Measurements from ENCODE around the gene CUL1.

CUL1 gene

GRCh38 chr7:148698397-148699023 is at the start of gene CUL1:
Gene CUL1 (plus strand): TSS chr7:148698903. CDS start chr7:148730123, 31,220 bp downstream.
- ChIA-PET CTCF (interaction anchor here (0.7 kb wide), 1 partner anchor 140 kb away, joined by 3 read pairs; no protein-coding TSS in a partner anchor), POLR2A (interaction anchor here (0.6 to 3.9 kb wide), 15 partner anchors 9 to 285 kb away, joined by 3 to 32 read pairs (median 5); no protein-coding TSS in a partner anchor)
- peak; percentile 95 for TF ChIP-seq L3MBTL2 (conservative IDR thresholded peaks at IDR 0.05)
- no peak for TF ChIP-seq FOXA1 (IDR thresholded peaks at IDR 0.05)
- TF ChIP-seq ARNT (IDR thresholded peaks at IDR 0.05): 0 out of 2 replicates have a peak, but pooled peaks have one; percentile 58
- TF ChIP-seq LEF1 (IDR thresholded peaks at IDR 0.05; ENCODE audit: borderline replicate concordance): peak; percentile 93
- TF ChIP-seq FOXM1 (IDR thresholded peaks at IDR 0.05; ENCODE audit: borderline replicate concordance): peak; percentile 70
- peak; percentile 83 for DNase-seq (ENCODE audit: extremely low spot score)

- CTCF ChIA-PET: no interaction called here
- POLR2A ChIA-PET: no interaction called here
- TF ChIP-seq CTBP1 (IDR thresholded peaks at IDR 0.05; ENCODE audit: borderline replicate concordance): no peak
- TF ChIP-seq ZNF384 (IDR thresholded peaks at IDR 0.05): no peak
- no peak for TF ChIP-seq LEF1 (IDR thresholded peaks at IDR 0.05; ENCODE audit: borderline replicate concordance)
- no peak for TF ChIP-seq TARDBP (IDR thresholded peaks at IDR 0.05)
- TF ChIP-seq ARNT (IDR thresholded peaks at IDR 0.05): no peak
- no peak for TF ChIP-seq PKNOX1 (IDR thresholded peaks at IDR 0.05)
- no peak for TF ChIP-seq FOXA1 (IDR thresholded peaks at IDR 0.05)
- TF ChIP-seq BHLHE40 (IDR thresholded peaks at IDR 0.05; ENCODE audit: borderline replicate concordance): no peak
- TF ChIP-seq ELF4 (IDR thresholded peaks at IDR 0.05): no peak
- TF ChIP-seq FOXM1 (IDR thresholded peaks at IDR 0.05; ENCODE audit: borderline replicate concordance): no peak
- no peak for TF ChIP-seq NFRKB (IDR thresholded peaks at IDR 0.05)
- no peak for TF ChIP-seq HDGF (IDR thresholded peaks at IDR 0.05; ENCODE audit: borderline replicate concordance)
- TF ChIP-seq FOXK2 (IDR thresholded peaks at IDR 0.05): no peak
- no peak for TF ChIP-seq SP1 (IDR thresholded peaks at IDR 0.05)
- no peak for DNase-seq (ENCODE audit: extremely low spot score)
Measured at GRCh38 chr7:148650232-148650858, 48.4 kb upstream of the CUL1 start.

- DNase-seq (ENCODE audit: extremely low spot score): no peak
- ChIA-PET POLR2A (interaction anchor here (1.2 kb wide), 1 partner anchor 28 kb away, joined by 3 read pairs; no protein-coding TSS in a partner anchor), CTCF (no interaction called here)
- TF ChIP-seq BHLHE40 (IDR thresholded peaks at IDR 0.05; ENCODE audit: borderline replicate concordance) (no peak), ARNT (IDR thresholded peaks at IDR 0.05) (no peak), FOXK2 (IDR thresholded peaks at IDR 0.05) (no peak), HDGF (IDR thresholded peaks at IDR 0.05; ENCODE audit: borderline replicate concordance) (no peak), CTBP1 (IDR thresholded peaks at IDR 0.05; ENCODE audit: borderline replicate concordance) (no peak), NFRKB (IDR thresholded peaks at IDR 0.05) (no peak), L3MBTL2 (conservative IDR thresholded peaks at IDR 0.05) (no peak), ZNF384 (IDR thresholded peaks at IDR 0.05) (no peak), FOXA1 (IDR thresholded peaks at IDR 0.05) (no peak), LEF1 (IDR thresholded peaks at IDR 0.05; ENCODE audit: borderline replicate concordance) (no peak), PKNOX1 (IDR thresholded peaks at IDR 0.05) (no peak), SUZ12 (IDR thresholded peaks at IDR 0.05) (no peak), SP1 (IDR thresholded peaks at IDR 0.05) (no peak), ELF4 (IDR thresholded peaks at IDR 0.05) (no peak), TARDBP (IDR thresholded peaks at IDR 0.05) (no peak), FOXM1 (IDR thresholded peaks at IDR 0.05; ENCODE audit: borderline replicate concordance) (no peak)
Measured at GRCh38 chr7:148652773-148653172, 45.9 kb upstream of the CUL1 start.

GRCh38 chr7:148657929-148658328 is 40.8 kb upstream of the CUL1 start:
- POLR2A ChIA-PET: no interaction called here
- TF ChIP-seq HDGF (IDR thresholded peaks at IDR 0.05; ENCODE audit: borderline replicate concordance) (no peak), TARDBP (IDR thresholded peaks at IDR 0.05) (no peak), FOXM1 (IDR thresholded peaks at IDR 0.05; ENCODE audit: borderline replicate concordance) (no peak), FOXK2 (IDR thresholded peaks at IDR 0.05) (no peak), L3MBTL2 (conservative IDR thresholded peaks at IDR 0.05) (no peak), CTBP1 (IDR thresholded peaks at IDR 0.05; ENCODE audit: borderline replicate concordance) (no peak), NFRKB (IDR thresholded peaks at IDR 0.05) (no peak), SP1 (IDR thresholded peaks at IDR 0.05) (no peak)
- CTCF ChIA-PET: interaction anchor here (0.6 kb wide), 1 partner anchor 244 kb away, joined by 9 read pairs; no protein-coding TSS in a partner anchor
- DNase-seq (ENCODE audit: extremely low spot score): no peak

- ChIA-PET POLR2A (no interaction called here), CTCF (no interaction called here)
Measured at GRCh38 chr7:148661471-148661870, 37.2 kb upstream of the CUL1 start.

GRCh38 chr7:148662646-148663045 is 36.1 kb upstream of the CUL1 start:
- TF ChIP-seq SP1 (IDR thresholded peaks at IDR 0.05): no peak
- TF ChIP-seq FOXM1 (IDR thresholded peaks at IDR 0.05; ENCODE audit: borderline replicate concordance): no peak
- TF ChIP-seq FOXK2 (IDR thresholded peaks at IDR 0.05): no peak
- TF ChIP-seq FOXA1 (IDR thresholded peaks at IDR 0.05): no peak
- no peak for TF ChIP-seq TARDBP (IDR thresholded peaks at IDR 0.05)
- TF ChIP-seq PKNOX1 (IDR thresholded peaks at IDR 0.05): no peak
- TF ChIP-seq SUZ12 (IDR thresholded peaks at IDR 0.05): no peak
- no peak for TF ChIP-seq HDGF (IDR thresholded peaks at IDR 0.05; ENCODE audit: borderline replicate concordance)
- TF ChIP-seq CTBP1 (IDR thresholded peaks at IDR 0.05; ENCODE audit: borderline replicate concordance): no peak
- no peak for TF ChIP-seq LEF1 (IDR thresholded peaks at IDR 0.05; ENCODE audit: borderline replicate concordance)
- no peak for TF ChIP-seq ELF4 (IDR thresholded peaks at IDR 0.05)
- ChIA-PET CTCF (no interaction called here), POLR2A (no interaction called here)
- DNase-seq (ENCODE audit: extremely low spot score): no peak

More at GRCh38 chr7:148661471-148661870, 37.2 kb upstream of the CUL1 start:
- DNase-seq (ENCODE audit: extremely low spot score): no peak
- TF ChIP-seq LEF1 (IDR thresholded peaks at IDR 0.05; ENCODE audit: borderline replicate concordance): no peak
- TF ChIP-seq SUZ12 (IDR thresholded peaks at IDR 0.05): no peak
- no peak for TF ChIP-seq ZNF384 (IDR thresholded peaks at IDR 0.05)
- TF ChIP-seq ELF4 (IDR thresholded peaks at IDR 0.05): no peak
- TF ChIP-seq FOXA1 (IDR thresholded peaks at IDR 0.05): no peak
- TF ChIP-seq BHLHE40 (IDR thresholded peaks at IDR 0.05; ENCODE audit: borderline replicate concordance): no peak
- TF ChIP-seq NFRKB (IDR thresholded peaks at IDR 0.05): no peak

Measured in HEK293T (cell line).